Esophagus muscularis mucosa (tissue), 4 donors: ENCODE results near the gene RSL1D1. TPM values are rescaled to one million over a fixed set of nuclear protein-coding genes. Genes with fewer than 3 reads are reported as not detected.

ENCODE experiments used
- DNase-seq: peaks from one replicate; pipeline ENCODE4 v3.0.0-alpha.2; 2017; ENCODE audit errors: extremely low spot score
- H3K27ac ChIP-seq, 4 donors: fragments of 200-600 bp; sonication (generic); replicated peaks in 1 of 4; 1 replicate in 3 of 4; 2 replicates in 1 of 4; pipeline ENCODE4 v1.5.1; 2016 to 2019; ENCODE audit warnings: mild to moderate bottlenecking in 1 of 4
- H3K27me3 ChIP-seq, 4 donors: fragments of 200-600 bp; sonication (generic); one replicate each; pipeline versions ENCODE4 v1.5.1 to v1.6.0; 2016 to 2019
- H3K36me3 ChIP-seq, 4 donors: fragments of 200-600 bp; sonication (generic); one replicate each; pipeline ENCODE4 v1.5.1; 2016 to 2019
- H3K4me1 ChIP-seq, 4 donors: fragments of 200-600 bp; sonication (generic); one replicate each; pipeline ENCODE4 v1.5.1; 2016 to 2019
- H3K4me3 ChIP-seq, 4 donors: fragments of 200-600 bp; sonication (generic); 1 replicate in 2 of 4; 2 replicates in 2 of 4; pipeline ENCODE4 v1.5.1; 2016 to 2019; ENCODE audit warnings: mild to moderate bottlenecking in 4 of 4, moderate library complexity in 1 of 4
- H3K9me3 ChIP-seq, 4 donors: fragments of 200-600 bp; sonication (generic); 1 replicate in 3 of 4; 2 replicates in 1 of 4; pipeline ENCODE4 v1.5.1; 2016 to 2019
- EP300 ChIP-seq: sonication (generic); formaldehyde crosslinking; IDR thresholded peaks from one replicate; pipeline ENCODE4 v1.6.1; 2017; ENCODE audit warnings: antibody characterized with exemption
- POLR2A ChIP-seq: fragments of 450-650 bp; IDR thresholded peaks from one replicate; pipeline ENCODE4 v1.6.1; 2017; ENCODE audit warnings: antibody characterized with exemption, moderate library complexity, mild to moderate bottlenecking, low read depth
- POLR2AphosphoS5 ChIP-seq, 2 donors: sonication (generic); formaldehyde crosslinking; IDR thresholded peaks; one replicate each; pipeline ENCODE4 v1.6.1; 2017; ENCODE audit warnings: antibody characterized with exemption in 2 of 2
- WGBS: methylation state at CpG from one replicate; pipeline ENCODE4 v1.1.5; 2018; 5-methylcytosine and 5-hydroxymethylcytosine counted together
- intact Hi-C: fragments of 100-400 bp; cut with DNase I; formaldehyde crosslinking; loops from one replicate; pipeline ENCODE4 v1.15.1; 2023
- total RNA-seq, 4 donors: library from RNA; depleted of rRNA; stranded (reverse); fragments of >200 nt; gene quantifications; one replicate each; pipeline versions ENCODE4 v1.1.0 to v1.2.1, GENCODE V29; 2016
- TF ChIP-seq, protein P1 (sequence below), 3 experiments: fragments of 200-600 bp in 2 of 3; fragments of 450-650 bp in 1 of 3; sonication (generic) in 2 of 3; IDR thresholded peaks; one replicate each; pipeline ENCODE4 v1.5.1; 2017 to 2019; ENCODE audit warnings: antibody characterized with exemption in 3 of 3, mild to moderate bottlenecking in 2 of 3, moderate library complexity in 1 of 3

Gene RSL1D1
- total RNA-seq, 4 donors from 2014 or later: 73.9 to 125 (median 97.1) TPM

DNA sequence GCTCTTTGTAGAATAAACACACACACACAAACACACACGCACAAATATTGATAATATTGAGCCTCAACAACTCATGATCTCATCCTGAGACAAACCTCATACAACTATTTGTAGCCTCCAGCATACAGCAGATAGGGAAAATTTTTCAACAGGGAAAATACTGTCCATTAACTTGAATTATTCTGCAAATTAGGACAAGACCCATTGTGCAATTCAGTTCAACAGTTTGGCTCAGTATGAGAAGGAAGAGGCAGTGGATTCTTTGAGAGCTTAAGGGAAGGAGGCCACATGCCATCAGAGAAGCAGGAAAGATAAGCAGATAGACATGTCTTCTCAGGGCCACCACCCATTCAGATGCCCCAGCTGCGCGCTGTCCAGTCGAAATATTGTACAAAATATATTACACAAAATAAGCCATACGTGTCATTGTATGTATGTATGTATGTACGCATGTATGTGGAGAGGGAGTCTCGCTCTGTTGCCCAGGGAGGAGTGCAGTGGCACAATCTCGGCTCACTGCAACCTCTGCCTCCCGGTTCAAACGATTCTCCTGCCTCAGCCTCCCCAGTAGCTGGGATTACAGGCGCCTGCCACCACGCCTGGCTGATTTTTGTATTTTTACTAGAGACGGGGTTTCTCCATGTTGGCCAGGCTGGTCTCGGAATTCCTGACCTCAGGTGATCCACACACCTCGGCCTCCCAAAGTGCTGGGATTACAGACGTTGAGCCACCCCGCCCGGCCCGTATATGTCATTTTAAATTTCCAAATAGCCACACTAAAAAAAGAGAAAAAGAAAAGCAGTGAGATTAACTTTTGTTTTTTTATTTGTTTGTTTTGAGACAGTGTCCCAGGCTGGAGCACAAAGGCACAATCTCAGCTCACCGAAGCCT lies 56.1 kb downstream of the RSL1D1 start:
- H3K4me1 ChIP-seq: peaks cover 76 to 87% (median 84%) of the 10 kb centered on the region in 4 donors
- no peaks in the 10 kb centered on the region for H3K9me3 ChIP-seq
- peak overlapping the region; percentile 76 to 97 (median 94) for H3K4me3 ChIP-seq
- 84% methylated on average over 20 of the region's 20 CpGs for WGBS
- no peak for DNase-seq
- H3K27me3 ChIP-seq: no peaks in the 10 kb centered on the region
- TF ChIP-seq POLR2AphosphoS5 (IDR thresholded peaks at IDR 0.05): no peak
- no peak for TF ChIP-seq EP300
- no peak for TF ChIP-seq POLR2A
- TF ChIP-seq, protein P1, sequence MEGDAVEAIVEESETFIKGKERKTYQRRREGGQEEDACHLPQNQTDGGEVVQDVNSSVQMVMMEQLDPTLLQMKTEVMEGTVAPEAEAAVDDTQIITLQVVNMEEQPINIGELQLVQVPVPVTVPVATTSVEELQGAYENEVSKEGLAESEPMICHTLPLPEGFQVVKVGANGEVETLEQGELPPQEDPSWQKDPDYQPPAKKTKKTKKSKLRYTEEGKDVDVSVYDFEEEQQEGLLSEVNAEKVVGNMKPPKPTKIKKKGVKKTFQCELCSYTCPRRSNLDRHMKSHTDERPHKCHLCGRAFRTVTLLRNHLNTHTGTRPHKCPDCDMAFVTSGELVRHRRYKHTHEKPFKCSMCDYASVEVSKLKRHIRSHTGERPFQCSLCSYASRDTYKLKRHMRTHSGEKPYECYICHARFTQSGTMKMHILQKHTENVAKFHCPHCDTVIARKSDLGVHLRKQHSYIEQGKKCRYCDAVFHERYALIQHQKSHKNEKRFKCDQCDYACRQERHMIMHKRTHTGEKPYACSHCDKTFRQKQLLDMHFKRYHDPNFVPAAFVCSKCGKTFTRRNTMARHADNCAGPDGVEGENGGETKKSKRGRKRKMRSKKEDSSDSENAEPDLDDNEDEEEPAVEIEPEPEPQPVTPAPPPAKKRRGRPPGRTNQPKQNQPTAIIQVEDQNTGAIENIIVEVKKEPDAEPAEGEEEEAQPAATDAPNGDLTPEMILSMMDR (IDR thresholded peaks at IDR 0.05): no peak
- peak overlapping the region; percentile 98 to 99 (median 99) for H3K27ac ChIP-seq
- intact Hi-C loops: no loop called here
- peaks cover 0 to 7% (median 2%) of the 10 kb centered on the region in 4 donors for H3K36me3 ChIP-seq

DNA sequence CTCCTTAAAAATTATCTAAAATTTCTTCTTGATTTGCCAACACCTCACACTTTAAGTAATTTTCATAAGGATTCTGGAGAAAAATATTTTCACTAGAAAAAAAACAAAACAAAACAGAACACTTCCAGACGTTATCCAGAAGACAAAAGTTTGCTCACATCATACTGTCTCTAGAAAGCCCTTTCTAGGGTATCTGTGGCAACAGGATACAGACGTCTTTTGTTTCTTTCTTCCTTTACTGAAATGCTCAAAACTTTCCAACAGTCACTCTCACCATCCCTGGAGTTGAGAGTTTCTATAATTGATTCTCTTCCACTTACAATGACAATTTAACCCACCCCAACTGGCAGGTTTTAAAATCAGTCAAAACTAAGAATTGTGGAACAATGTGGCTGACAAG lies 56.9 kb downstream of the RSL1D1 start:
- TF ChIP-seq POLR2A (no peak), EP300 (no peak), POLR2AphosphoS5 (IDR thresholded peaks at IDR 0.05) (no peak)
- TF ChIP-seq, protein P1 (IDR thresholded peaks at IDR 0.05): no peak
- Histone ChIP-seq H3K4me1 (peaks cover 71 to 87% (median 83%) of the 10 kb centered on the region in 4 donors), H3K27ac (peak overlapping the region; percentile 98 to 99 (median 99)), H3K36me3 (peaks cover 0 to 8% (median 2%) of the 10 kb centered on the region in 4 donors), H3K9me3 (no peaks in the 10 kb centered on the region), H3K27me3 (no peaks in the 10 kb centered on the region), H3K4me3 (no peak overlapping the region)
- DNase-seq: no peak
- intact Hi-C loops: no loop called here
- WGBS: 13% methylated on average over 2 of the region's 2 CpGs

DNA sequence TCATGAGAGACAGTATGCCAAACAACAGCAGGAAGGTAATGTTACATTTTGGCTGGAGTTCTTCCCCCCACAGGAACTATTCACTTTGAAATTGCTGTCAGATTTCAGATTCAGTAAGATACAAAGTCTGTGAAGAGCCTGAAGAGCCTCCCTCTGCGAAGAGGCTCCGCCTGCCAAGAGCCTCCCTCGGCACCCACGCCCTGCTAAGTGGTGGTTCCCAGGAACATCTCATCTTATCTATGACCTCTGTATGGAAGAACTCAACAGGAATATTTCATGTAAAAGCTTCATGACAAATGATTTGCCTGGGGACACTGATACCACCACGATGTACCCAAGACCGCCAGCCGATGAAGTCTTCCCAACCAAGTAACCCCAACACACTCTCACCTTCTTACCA lies 57.5 kb downstream of the RSL1D1 start:
- peak overlapping the region; percentile 98 to 99 (median 99) for H3K27ac ChIP-seq

DNA sequence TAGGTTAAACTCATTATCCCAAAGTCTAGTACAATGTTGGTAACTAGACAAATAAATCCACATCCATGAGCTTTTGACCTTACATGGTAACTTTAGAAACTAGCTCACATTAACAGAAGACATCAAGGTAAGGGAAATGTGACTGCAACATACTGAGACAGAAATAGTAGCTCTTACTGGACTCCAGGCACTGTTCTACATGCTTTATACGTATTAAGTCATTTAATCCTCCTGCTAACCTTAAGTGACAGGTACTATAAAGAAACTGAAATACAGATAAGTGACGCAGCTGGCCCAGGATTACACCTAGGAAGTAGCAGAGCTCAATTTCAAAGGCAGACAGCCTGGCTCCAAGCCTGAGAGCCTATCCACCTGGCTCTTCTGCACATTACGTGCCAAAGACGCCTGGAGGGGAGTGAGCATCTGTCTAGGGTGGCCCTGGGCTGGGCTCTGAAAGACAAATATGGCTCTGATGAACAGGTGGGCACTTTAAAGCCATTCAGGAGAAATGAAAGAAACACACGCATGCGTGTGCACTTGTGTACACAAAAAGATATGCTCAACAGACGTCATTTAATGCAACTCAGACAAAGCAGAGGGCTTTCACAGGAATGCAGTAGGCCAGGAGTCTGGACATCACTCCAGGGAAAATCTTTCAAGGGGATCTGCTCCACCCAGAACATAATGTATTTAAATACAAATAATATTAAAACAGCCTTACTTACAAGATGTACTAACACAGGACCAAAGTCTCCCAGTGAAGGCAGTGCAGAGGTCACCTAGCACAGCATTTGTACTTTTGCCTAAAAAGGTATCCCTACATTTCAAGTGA lies 58.7 kb downstream of the RSL1D1 start:
- Histone ChIP-seq H3K4me3 (no peak overlapping the region), H3K4me1 (peaks cover 54 to 81% (median 76%) of the 10 kb centered on the region in 4 donors), H3K27ac (peak overlapping the region; percentile 98 to 99 (median 99)), H3K36me3 (peaks cover 0 to 8% (median 2%) of the 10 kb centered on the region in 4 donors), H3K27me3 (no peaks in the 10 kb centered on the region), H3K9me3 (no peaks in the 10 kb centered on the region)
- no peak for DNase-seq
- WGBS: 57% methylated on average over 5 of the region's 7 CpGs
- intact Hi-C loops: no loop called here
- TF ChIP-seq POLR2A: no peak
- TF ChIP-seq POLR2AphosphoS5 (IDR thresholded peaks at IDR 0.05): peak in 1 of 2 donors; percentile 8

More for the DNA sequence above, 57.5 kb downstream of the RSL1D1 start:
- no peak overlapping the region for H3K4me3 ChIP-seq
- no peak for TF ChIP-seq POLR2A
- TF ChIP-seq, protein P1 (IDR thresholded peaks at IDR 0.05): no peak
- TF ChIP-seq EP300: no peak
- no peak for TF ChIP-seq POLR2AphosphoS5 (IDR thresholded peaks at IDR 0.05)
- H3K36me3 ChIP-seq: peaks cover 0 to 8% (median 2%) of the 10 kb centered on the region in 4 donors
- intact Hi-C loops: no loop called here
- no peaks in the 10 kb centered on the region for H3K27me3 ChIP-seq
- DNase-seq: no peak
- H3K4me1 ChIP-seq: peaks cover 66 to 85% (median 82%) of the 10 kb centered on the region in 4 donors
- WGBS: 79% methylated on average over 7 of the region's 7 CpGs
- no peaks in the 10 kb centered on the region for H3K9me3 ChIP-seq
